Ascending aorta (tissue), 2 donors: ENCODE data around the gene ZNF367. TPM values are rescaled to one million over a fixed set of nuclear protein-coding genes. Genes with fewer than 3 reads are reported as not detected.

Experiments
- DNase-seq, 2 donors: peaks; one replicate each; pipeline ENCODE4 v3.0.0-alpha.2; 2019; ENCODE audit warnings: low spot score in 2 of 2
- H3K27ac ChIP-seq, 2 donors: fragments of 200-600 bp; sonication (generic); one replicate each; pipeline ENCODE4 v1.5.1; 2016 to 2017; ENCODE audit warnings: mild to moderate bottlenecking in 1 of 2
- H3K27me3 ChIP-seq: fragments of 200-600 bp; sonication (generic); one replicate; pipeline ENCODE4 v1.5.1; 2017
- H3K36me3 ChIP-seq, 2 donors: fragments of 200-600 bp; sonication (generic); one replicate each; pipeline ENCODE4 v1.5.1; 2016
- H3K4me1 ChIP-seq, 2 donors: fragments of 200-600 bp; sonication (generic); one replicate each; pipeline ENCODE4 v1.5.1; 2016 to 2017; ENCODE audit warnings: mild to moderate bottlenecking in 1 of 2
- H3K4me3 ChIP-seq, 2 donors: fragments of 200-600 bp; sonication (generic); one replicate each; pipeline ENCODE4 v1.5.1; 2016 to 2017; ENCODE audit warnings: mild to moderate bottlenecking in 1 of 2
- H3K9me3 ChIP-seq, 2 donors: fragments of 200-600 bp; sonication (generic); one replicate each; pipeline ENCODE4 v1.5.1; 2016
- intact Hi-C: fragments of 100-400 bp; cut with DNase I; formaldehyde crosslinking; loops from one replicate; pipeline ENCODE4 v1.15.1; 2023
- total RNA-seq: library from RNA; depleted of rRNA; stranded (reverse); fragments of >200 nt; gene quantifications from one replicate; pipeline ENCODE4 v1.1.0, GENCODE V29; 2016
- TF ChIP-seq, protein P1 (sequence below), 3 experiments: fragments of 200-600 bp in 2 of 3; fragments of 450-650 bp in 1 of 3; sonication (generic) in 2 of 3; IDR thresholded peaks; one replicate each; pipeline ENCODE4 v1.5.1; 2016 to 2019; ENCODE audit warnings: antibody characterized with exemption in 3 of 3, mild to moderate bottlenecking in 1 of 3, moderate library complexity in 1 of 3

ZNF367 gene
- total RNA-seq, 1 donor from 2014 or later = 3.9 TPM

GRCh38 chr9:96386157-96386556, 32.0 kb downstream of the ZNF367 start:
- H3K27ac ChIP-seq = no peak overlapping the region
- TF ChIP-seq, protein P1, sequence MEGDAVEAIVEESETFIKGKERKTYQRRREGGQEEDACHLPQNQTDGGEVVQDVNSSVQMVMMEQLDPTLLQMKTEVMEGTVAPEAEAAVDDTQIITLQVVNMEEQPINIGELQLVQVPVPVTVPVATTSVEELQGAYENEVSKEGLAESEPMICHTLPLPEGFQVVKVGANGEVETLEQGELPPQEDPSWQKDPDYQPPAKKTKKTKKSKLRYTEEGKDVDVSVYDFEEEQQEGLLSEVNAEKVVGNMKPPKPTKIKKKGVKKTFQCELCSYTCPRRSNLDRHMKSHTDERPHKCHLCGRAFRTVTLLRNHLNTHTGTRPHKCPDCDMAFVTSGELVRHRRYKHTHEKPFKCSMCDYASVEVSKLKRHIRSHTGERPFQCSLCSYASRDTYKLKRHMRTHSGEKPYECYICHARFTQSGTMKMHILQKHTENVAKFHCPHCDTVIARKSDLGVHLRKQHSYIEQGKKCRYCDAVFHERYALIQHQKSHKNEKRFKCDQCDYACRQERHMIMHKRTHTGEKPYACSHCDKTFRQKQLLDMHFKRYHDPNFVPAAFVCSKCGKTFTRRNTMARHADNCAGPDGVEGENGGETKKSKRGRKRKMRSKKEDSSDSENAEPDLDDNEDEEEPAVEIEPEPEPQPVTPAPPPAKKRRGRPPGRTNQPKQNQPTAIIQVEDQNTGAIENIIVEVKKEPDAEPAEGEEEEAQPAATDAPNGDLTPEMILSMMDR (IDR thresholded peaks at IDR 0.05) = no peak

DNA sequence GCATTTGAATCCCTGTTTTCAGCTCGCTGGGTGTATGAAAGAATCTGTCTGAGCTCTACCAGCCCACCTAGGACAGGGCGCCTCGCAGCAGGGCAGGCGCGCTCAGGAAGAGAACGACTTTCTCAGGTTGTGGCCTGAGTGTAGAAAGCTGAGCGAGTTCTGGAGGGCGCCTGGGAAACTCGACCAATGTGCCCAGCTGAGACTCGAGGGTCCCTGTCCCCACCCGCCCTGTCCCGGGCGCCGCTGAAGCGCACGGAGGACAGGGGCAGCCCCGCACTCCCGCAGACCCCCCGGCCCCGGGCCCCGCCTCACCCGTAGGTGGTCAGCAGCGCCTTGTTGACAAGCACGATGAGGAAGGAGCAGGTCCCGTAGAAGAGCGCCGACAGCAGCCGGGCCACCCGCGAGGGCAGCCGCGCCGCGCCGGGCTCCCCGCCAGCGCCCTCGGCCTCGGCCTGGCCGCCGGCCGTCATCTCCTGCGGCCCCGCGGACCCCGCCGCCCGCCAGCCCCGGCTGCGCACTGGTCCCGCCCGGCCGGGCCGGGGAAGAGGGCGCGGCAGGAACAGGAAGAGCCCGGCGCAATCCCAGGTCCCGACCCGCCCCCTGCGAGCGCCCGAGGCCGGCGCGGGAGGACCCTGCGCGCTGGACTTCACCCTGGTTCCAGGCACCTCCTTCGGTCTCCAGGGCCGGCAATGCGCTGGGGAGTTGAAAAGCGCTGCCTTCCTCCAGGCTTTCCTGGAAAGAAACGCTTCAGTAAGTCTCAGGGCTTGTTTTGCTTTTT, 34.8 kb downstream of the ZNF367 start, which contains the start of gene SLC35D2:
TSS of gene SLC35D2 (minus strand) at position 547 of the 778 bp plus-strand sequence. CDS start at position 470, 77 bp downstream.
- Histone ChIP-seq H3K27me3 (no peaks in the 10 kb centered on the region), H3K9me3 (no peaks in the 10 kb centered on the region), H3K4me1 (peaks cover 0 to 13% of the 10 kb centered on the region in 2 donors), H3K27ac (peak within 1 kb of the TSS; percentile 90 to 93), H3K4me3 (peak within 1 kb of the TSS; percentile 79 to 94), H3K36me3 (no peaks in the 10 kb centered on the region)
- TF ChIP-seq, protein P1 (IDR thresholded peaks at IDR 0.05) = no peak
- intact Hi-C loops = loop anchor here (2.0 to 5.0 kb wide), 2 partner anchors 35 to 234 kb away; partner anchors contain the start of genes CDC14B and ZNF367
- DNase-seq = peak in 1 of 2 donors; percentile 79

More at GRCh38 chr9:96386157-96386556, 32.0 kb downstream of the ZNF367 start:
- H3K36me3 ChIP-seq = no peaks in the 10 kb centered on the region
- intact Hi-C loops = no loop called here
- H3K4me3 ChIP-seq = no peak overlapping the region
- no peaks in the 10 kb centered on the region for H3K9me3 ChIP-seq
- DNase-seq = no peak
- H3K4me1 ChIP-seq = peaks cover 0 to 17% of the 10 kb centered on the region in 2 donors
- H3K27me3 ChIP-seq = no peaks in the 10 kb centered on the region

- DNase-seq = no peak
- peak overlapping the region; percentile 79 to 94 for H3K4me3 ChIP-seq
- intact Hi-C loops = loop anchor here (2.0 to 5.0 kb wide), 2 partner anchors 36 to 234 kb away; partner anchors contain the start of genes CDC14B and ZNF367
- no peaks in the 10 kb centered on the region for H3K9me3 ChIP-seq
- H3K36me3 ChIP-seq = no peaks in the 10 kb centered on the region
- TF ChIP-seq, protein P1 (IDR thresholded peaks at IDR 0.05) = no peak
- no peaks in the 10 kb centered on the region for H3K27me3 ChIP-seq
- peaks cover 0 to 15% of the 10 kb centered on the region in 2 donors for H3K4me1 ChIP-seq
- H3K27ac ChIP-seq = peak overlapping the region; percentile 90 to 93
Observed at GRCh38 chr9:96382839-96383164, 35.4 kb downstream of the ZNF367 start.

DNA sequence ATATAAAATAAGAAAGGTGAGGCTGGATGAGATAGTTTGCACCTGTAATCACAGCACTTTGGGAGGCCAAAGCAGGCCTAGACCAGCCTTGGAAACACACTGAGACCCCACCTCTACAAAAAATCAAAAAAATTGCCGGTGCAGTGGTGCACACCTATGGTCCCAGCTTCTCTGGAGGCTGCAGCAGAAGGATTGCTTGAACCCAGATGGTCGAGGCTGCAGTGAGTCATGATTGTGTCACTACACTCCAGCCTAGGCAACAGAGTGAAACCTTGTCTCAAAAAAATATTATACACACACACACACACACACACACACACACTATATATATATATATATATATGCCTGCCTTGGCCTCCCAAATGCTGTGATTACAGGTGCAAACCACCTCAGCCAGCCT, 36.0 kb downstream of the ZNF367 start:
- Histone ChIP-seq H3K27ac (no peak overlapping the region), H3K4me1 (peaks cover 0 to 17% of the 10 kb centered on the region in 2 donors), H3K36me3 (no peaks in the 10 kb centered on the region), H3K9me3 (no peaks in the 10 kb centered on the region), H3K27me3 (no peaks in the 10 kb centered on the region), H3K4me3 (peak overlapping the region in 1 of 2 donors; percentile 94)
- DNase-seq = no peak
- TF ChIP-seq, protein P1 (IDR thresholded peaks at IDR 0.05) = no peak
- intact Hi-C loops = loop anchor here (2.0 to 5.0 kb wide), 2 partner anchors 37 to 235 kb away; partner anchors contain the start of genes CDC14B and ZNF367

GRCh38 chr9:96381696-96382095, 36.5 kb downstream of the ZNF367 start:
- DNase-seq = no peak
- H3K4me1 ChIP-seq = peaks cover 0 to 17% of the 10 kb centered on the region in 2 donors
- intact Hi-C loops = loop anchor here (2.0 to 5.0 kb wide), 2 partner anchors 37 to 236 kb away; partner anchors contain the start of genes CDC14B and ZNF367
- H3K36me3 ChIP-seq = no peaks in the 10 kb centered on the region
- H3K27ac ChIP-seq = no peak overlapping the region
- H3K9me3 ChIP-seq = no peaks in the 10 kb centered on the region
- no peaks in the 10 kb centered on the region for H3K27me3 ChIP-seq
- TF ChIP-seq, protein P1 (IDR thresholded peaks at IDR 0.05) = no peak
- peak overlapping the region in 1 of 2 donors; percentile 94 for H3K4me3 ChIP-seq
